ENCODE results near the gene SLC27A5. TPM values are rescaled to one million over a fixed set of nuclear protein-coding genes. Genes with fewer than 3 reads are reported as not detected.

Gene SLC27A5
- total and polyA plus RNA-seq, 9 of the 15 experiments (the other 6 are each of a cell fraction or from before 2014, with no cell fraction given) = 42.2 to 318 (median 64.7) TPM

- no peak for TF ChIP-seq AFF1 (IDR thresholded peaks at IDR 0.05; ENCODE audit: low read depth in 1 of 2, partially characterized antibody in 2 of 2)
Observed at GRCh38 chr19:58548859-58549663, 37.3 kb upstream of the SLC27A5 start (continued).

- peaks cover 8% of the 10 kb centered on the region for H3K9me1 ChIP-seq (ENCODE audit: control insufficient read depth, insufficient read depth, low read length)
- no peak overlapping the region for H3K27ac ChIP-seq (ENCODE audit: extremely low read depth, low read depth, low read length)
- peak overlapping the region in 1 of 2 experiments; percentile 56; a peak in 2 of 4 replicates for H3K9ac ChIP-seq (ENCODE audit: insufficient read depth in 1 of 2, low read depth in 2 of 2, low read length in 2 of 2)
- H3K36me3 ChIP-seq (ENCODE audit: control insufficient read depth, insufficient read depth, low read length) = peaks cover 78% of the 10 kb centered on the region
- H3K4me2 ChIP-seq (ENCODE audit: insufficient read depth, low read length) = no peak overlapping the region
- H3K4me3 ChIP-seq = no peak overlapping the region
- intact Hi-C loops (cut with micrococcal nuclease) = no loop called here
- WGBS (ENCODE audit: insufficient coverage, low coverage, missing lambda C conversion rate) = 95% methylated on average over 18 of the region's 18 CpGs
- peaks cover 44% of the 10 kb centered on the region for H4K20me1 ChIP-seq (replicated peaks; ENCODE audit: control insufficient read depth, insufficient read depth, low read length)
- TF ChIP-seq RBFOX2 (IDR thresholded peaks at IDR 0.05; ENCODE audit: low read depth, low read length) (peak; percentile 45; the same call in 1 of the 2 replicates), HNRNPLL (IDR thresholded peaks at IDR 0.05; ENCODE audit: low read depth, low read length, poor library complexity, severe bottlenecking) (no peak), YY1 (IDR thresholded peaks at IDR 0.05; ENCODE audit: borderline replicate concordance in 1 of 3, control insufficient read depth in 1 of 3, extremely low read depth in 1 of 3, insufficient read depth in 3 of 3, insufficient read length in 1 of 3, insufficient replicate concordance in 2 of 3, low read depth in 1 of 3, low read length in 2 of 3) (peak in 1 of 3 experiments; percentile 2), CBX2 (IDR thresholded peaks at IDR 0.05; ENCODE audit: insufficient read depth, low read length, poor library complexity, severe bottlenecking) (no peak), ZNF121 (CRISPR knock-in tag; conservative IDR thresholded peaks at IDR 0.05) (0 out of 2 replicates have a peak, but pooled peaks have one; percentile 7), POLR2G (IDR thresholded peaks at IDR 0.05; ENCODE audit: low read depth, low read length) (0 out of 2 replicates have a peak, but pooled peaks have one; percentile 11), POLR2AphosphoS5 (IDR thresholded peaks at IDR 0.05; ENCODE audit: control insufficient read depth, insufficient read depth, low read depth, low read length) (peak; percentile 23; the same call in 1 of the 2 replicates), ZC3H4 (CRISPR knock-in tag; IDR thresholded peaks at IDR 0.05; ENCODE audit: borderline replicate concordance) (peak; percentile 28; the same call in 1 of the 2 replicates), SUPT5H (IDR thresholded peaks at IDR 0.05) (peak; percentile 35; the same call in 1 of the 2 replicates), PML (IDR thresholded peaks at IDR 0.05; ENCODE audit: low read length) (0 out of 2 replicates have a peak, but pooled peaks have one; percentile 14)
- H3K79me2 ChIP-seq (ENCODE audit: control insufficient read depth, insufficient read depth, low read length) = peaks cover 49% of the 10 kb centered on the region
- peaks cover 13 to 42% of the 10 kb centered on the region in 2 experiments; a peak in 4 of 5 replicates for H3K4me1 ChIP-seq (replicated peaks in 1 of 2; ENCODE audit: control insufficient read depth in 2 of 2, insufficient read depth in 2 of 2, low read length in 2 of 2)
- BruUV-seq (replicated peaks) = no TSS peak
- no peaks in the 10 kb centered on the region for H3K27me3 ChIP-seq (ENCODE audit: control insufficient read depth in 2 of 2, insufficient read depth in 2 of 2, low read length in 2 of 2)
- ATAC-seq = no peak
- in situ Hi-C loops (cut with MboI) = no loop called here
- ChIA-PET POLR2A (interaction anchor here (0.9 to 2.0 kb wide), 3 partner anchors 9 to 28 kb away, joined by 4 to 9 read pairs (median 4); partner anchors contain the start of gene UBE2M), CTCF (ENCODE audit: low intra/inter-chr PET ratio) (no interaction called here)
- DNase-seq (ENCODE audit: extremely low read depth in 1 of 4, low spot score in 3 of 4) = no peak
- H2AFZ ChIP-seq (ENCODE audit: low read depth, low read length) = no peak overlapping the region
- H3K9me3 ChIP-seq (replicated peaks; ENCODE audit: control insufficient read depth, insufficient read depth, low read depth, low read length) = no peaks in the 10 kb centered on the region
- no peak for FAIRE-seq
Observed at GRCh38 chr19:58547323-58548312, 35.8 kb upstream of the SLC27A5 start.

All from K562 (cell line).